Esophagus (tissue), 2 donors: ENCODE data around the gene SIPA1L3. TPM values are rescaled to one million over a fixed set of nuclear protein-coding genes. Genes with fewer than 3 reads are reported as not detected.
"Not testable (repeated sequence)": the region's sequence is repeated elsewhere in the genome, so short reads cannot be mapped to it uniquely, and the experiment has no call there.

ENCODE experiments used
- H3K27ac ChIP-seq, 2 donors: one replicate each; pipeline ENCODE4 v1.5.1; 2013; ENCODE audit warnings: low read depth in 2 of 2, mild to moderate bottlenecking in 2 of 2, inconsistent platforms in 1 of 2, low read length in 1 of 2, moderate library complexity in 1 of 2
- H3K27me3 ChIP-seq, 2 donors: one replicate each; pipeline ENCODE4 v1.6.1; 2013; ENCODE audit warnings: low read length in 2 of 2, control low read depth in 1 of 2, mild to moderate bottlenecking in 1 of 2; ENCODE audit not compliant: insufficient read depth in 2 of 2, control insufficient read depth in 1 of 2
- H3K36me3 ChIP-seq, 2 donors: one replicate each; pipeline ENCODE4 v1.6.1; 2013; ENCODE audit warnings: low read length in 1 of 2; ENCODE audit not compliant: control insufficient read depth in 2 of 2, insufficient read depth in 2 of 2
- H3K4me1 ChIP-seq, 2 donors: one replicate each; pipeline ENCODE4 v1.6.1; 2013; ENCODE audit warnings: low read length in 1 of 2; ENCODE audit not compliant: control insufficient read depth in 2 of 2, insufficient read depth in 2 of 2
- H3K4me3 ChIP-seq, 2 donors: one replicate each; pipeline ENCODE4 v1.5.1; 2013; ENCODE audit warnings: low read length in 2 of 2, mild to moderate bottlenecking in 2 of 2, low read depth in 1 of 2, moderate library complexity in 1 of 2
- H3K9me3 ChIP-seq, 2 donors: one replicate each; pipeline ENCODE4 v1.6.1; 2013; ENCODE audit warnings: mild to moderate bottlenecking in 2 of 2, low read depth in 1 of 2, low read length in 1 of 2, moderate library complexity in 1 of 2; ENCODE audit not compliant: control insufficient read depth in 2 of 2, insufficient read depth in 1 of 2
- WGBS, 2 donors: extraction: QIAGEN DNeasy Blood & Tissue Kit; methylation state at CpG; one replicate each; pipeline ENCODE4 v1.1.7; 2013; 5-methylcytosine and 5-hydroxymethylcytosine counted together
- polyA plus RNA-seq, 2 donors: library from polyadenylated mRNA; stranded (reverse); fragments of 200-250 nt; gene quantifications; one replicate each; pipeline ENCODE4 v1.2.3, GENCODE V29; 2013
- donor health status: healthy with polysubstance abuse.
- donor health status: Bipolar disorder and iron deficiency.

Gene SIPA1L3, protein sequence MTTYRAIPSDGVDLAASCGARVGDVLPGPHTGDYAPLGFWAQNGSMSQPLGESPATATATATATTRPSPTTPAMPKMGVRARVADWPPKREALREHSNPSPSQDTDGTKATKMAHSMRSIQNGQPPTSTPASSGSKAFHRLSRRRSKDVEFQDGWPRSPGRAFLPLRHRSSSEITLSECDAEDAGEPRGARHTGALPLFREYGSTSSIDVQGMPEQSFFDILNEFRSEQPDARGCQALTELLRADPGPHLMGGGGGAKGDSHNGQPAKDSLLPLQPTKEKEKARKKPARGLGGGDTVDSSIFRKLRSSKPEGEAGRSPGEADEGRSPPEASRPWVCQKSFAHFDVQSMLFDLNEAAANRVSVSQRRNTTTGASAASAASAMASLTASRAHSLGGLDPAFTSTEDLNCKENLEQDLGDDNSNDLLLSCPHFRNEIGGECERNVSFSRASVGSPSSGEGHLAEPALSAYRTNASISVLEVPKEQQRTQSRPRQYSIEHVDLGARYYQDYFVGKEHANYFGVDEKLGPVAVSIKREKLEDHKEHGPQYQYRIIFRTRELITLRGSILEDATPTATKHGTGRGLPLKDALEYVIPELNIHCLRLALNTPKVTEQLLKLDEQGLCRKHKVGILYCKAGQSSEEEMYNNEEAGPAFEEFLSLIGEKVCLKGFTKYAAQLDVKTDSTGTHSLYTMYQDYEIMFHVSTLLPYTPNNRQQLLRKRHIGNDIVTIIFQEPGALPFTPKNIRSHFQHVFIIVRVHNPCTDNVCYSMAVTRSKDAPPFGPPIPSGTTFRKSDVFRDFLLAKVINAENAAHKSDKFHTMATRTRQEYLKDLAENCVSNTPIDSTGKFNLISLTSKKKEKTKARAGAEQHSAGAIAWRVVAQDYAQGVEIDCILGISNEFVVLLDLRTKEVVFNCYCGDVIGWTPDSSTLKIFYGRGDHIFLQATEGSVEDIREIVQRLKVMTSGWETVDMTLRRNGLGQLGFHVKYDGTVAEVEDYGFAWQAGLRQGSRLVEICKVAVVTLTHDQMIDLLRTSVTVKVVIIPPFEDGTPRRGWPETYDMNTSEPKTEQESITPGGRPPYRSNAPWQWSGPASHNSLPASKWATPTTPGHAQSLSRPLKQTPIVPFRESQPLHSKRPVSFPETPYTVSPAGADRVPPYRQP (N-terminal part only)
- 10 to 100 TPM in 1 of 2 donors, 1 to 10 TPM in 1; 4.1 to 11.0 TPM for polyA plus RNA-seq

DNA sequence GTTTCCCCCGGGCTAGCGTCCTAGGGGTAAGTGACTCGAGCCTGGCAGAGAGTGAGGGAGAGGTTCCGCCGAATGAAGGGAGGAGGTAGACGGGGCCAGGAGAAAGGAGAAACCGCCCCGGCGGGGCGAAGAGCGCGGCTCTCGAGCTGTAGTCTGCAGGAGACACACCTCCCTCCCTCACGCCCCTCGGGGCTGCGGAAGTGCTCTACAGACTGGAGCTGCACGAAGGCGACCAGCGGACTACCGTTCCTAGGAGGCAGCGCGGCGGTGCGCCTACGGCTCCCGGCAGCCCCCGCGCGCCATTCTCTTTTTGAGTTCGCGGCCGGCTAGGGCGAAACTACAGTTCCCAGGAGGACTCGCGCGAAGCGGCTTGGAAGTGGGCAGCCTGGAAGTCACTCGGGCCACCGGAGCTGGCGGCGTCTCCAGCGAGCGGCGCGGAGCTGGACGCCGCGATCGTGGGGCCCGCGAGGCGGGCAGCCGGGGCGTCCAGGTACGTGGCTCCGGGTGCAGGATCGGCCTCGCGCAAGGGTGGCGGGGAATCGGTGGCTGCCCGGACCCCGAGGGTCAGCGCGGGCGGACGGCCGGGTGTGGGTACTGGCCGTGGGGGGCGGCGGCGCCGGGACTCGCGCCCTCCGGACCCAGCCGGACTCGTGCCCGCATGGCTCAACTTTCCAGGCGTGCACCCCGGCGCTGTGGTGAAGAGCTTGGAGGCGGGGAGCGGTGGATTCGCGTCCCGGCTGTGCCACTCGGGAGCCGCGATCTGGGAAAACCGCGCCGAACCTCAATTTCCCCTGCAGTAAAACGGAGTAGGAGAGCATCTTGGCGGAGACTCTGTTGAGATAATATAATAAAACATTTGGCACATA is at the start of gene SIPA1L3:
Gene SIPA1L3, plus strand, starts transcription at position 340 of the 866 bp plus-strand sequence. CDS start 174,358 bp downstream, outside the sequence.
- Histone ChIP-seq H3K27me3 (no peaks in the 10 kb centered on the region), H3K27ac (peak within 1 kb of the TSS; percentile 38 to 66)

GRCh38 chr19:37864501-37864900 is 42.5 kb upstream of the SIPA1L3 start:
- H3K9me3 ChIP-seq = no peaks in the 10 kb centered on the region
- WGBS, 2 donors = 81 to 90% methylated on average over 3 of the region's 3 CpGs
- no peaks in the 10 kb centered on the region for H3K27me3 ChIP-seq
- no peaks in the 10 kb centered on the region for H3K4me1 ChIP-seq
- H3K27ac ChIP-seq = no peak overlapping the region
- H3K4me3 ChIP-seq = no peak overlapping the region
- H3K36me3 ChIP-seq = no peaks in the 10 kb centered on the region

More for the DNA sequence above, at the start of gene SIPA1L3:
- 0 to 1% methylated on average over 89 to 95 of the region's 95 CpGs for WGBS, 2 donors
- no peaks in the 10 kb centered on the region for H3K36me3 ChIP-seq
- H3K9me3 ChIP-seq = no peaks in the 10 kb centered on the region
- H3K4me3 ChIP-seq = peak within 1 kb of the TSS; percentile 85 to 91
- H3K4me1 ChIP-seq = peaks cover 4% of the 10 kb centered on the region in 2 donors

GRCh38 chr19:37865930-37866329 is 41.1 kb upstream of the SIPA1L3 start:
- WGBS, 2 donors = 85 to 87% methylated on average over 8 of the region's 9 CpGs
- not testable (repeated sequence) for H3K36me3 ChIP-seq, H3K4me3 ChIP-seq, H3K27me3 ChIP-seq, H3K4me1 ChIP-seq, H3K9me3 ChIP-seq
- peak overlapping the region in 1 of 2 donors; percentile 13 for H3K27ac ChIP-seq

- 27 to 35% methylated on average over 2 of the region's 2 CpGs for WGBS, 2 donors
- Histone ChIP-seq H3K27ac (peak overlapping the region; percentile 58 to 73), H3K4me1 (peaks cover 0 to 2% of the 10 kb centered on the region in 2 donors), H3K36me3 (no peaks in the 10 kb centered on the region), H3K27me3 (no peaks in the 10 kb centered on the region), H3K4me3 (no peak overlapping the region), H3K9me3 (no peaks in the 10 kb centered on the region)
Measured at GRCh38 chr19:37867831-37868230, 39.2 kb upstream of the SIPA1L3 start.

- Histone ChIP-seq H3K27ac (no peak overlapping the region), H3K36me3 (no peaks in the 10 kb centered on the region), H3K27me3 (no peaks in the 10 kb centered on the region), H3K4me3 (no peak overlapping the region), H3K9me3 (no peaks in the 10 kb centered on the region), H3K4me1 (peaks cover 0 to 2% of the 10 kb centered on the region in 2 donors)
- 68% methylated on average over 4 of the region's 4 CpGs for WGBS, 2 donors
Measured at GRCh38 chr19:37869766-37870340, 37.2 kb upstream of the SIPA1L3 start.

DNA sequence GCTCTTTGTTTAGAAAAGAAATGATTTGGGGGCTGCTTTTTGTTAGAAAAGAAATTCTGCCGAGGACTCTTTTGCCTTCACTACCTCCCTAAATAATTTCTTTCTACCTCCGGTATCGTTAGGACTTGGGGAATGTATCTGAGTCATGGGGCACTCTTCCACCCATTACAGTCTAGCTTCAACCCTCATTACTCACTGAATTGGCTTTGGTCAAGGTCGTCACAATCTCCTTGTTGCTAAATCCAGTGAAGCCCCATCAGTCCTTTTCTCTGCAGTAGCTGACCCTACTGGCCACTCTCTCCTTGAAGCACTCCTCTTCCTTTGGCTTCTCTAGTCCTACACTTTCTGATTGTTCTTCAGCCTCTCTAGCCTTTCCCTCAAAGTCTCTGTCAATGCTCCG is 34.6 kb upstream of the SIPA1L3 start:
- H3K27ac ChIP-seq = no peak overlapping the region
- no peaks in the 10 kb centered on the region for H3K36me3 ChIP-seq
- no peak overlapping the region for H3K4me3 ChIP-seq
- WGBS, 2 donors = 66 to 76% methylated on average over 5 of the region's 5 CpGs
- H3K9me3 ChIP-seq = no peaks in the 10 kb centered on the region
- H3K4me1 ChIP-seq = peaks cover 2% of the 10 kb centered on the region in 2 donors
- H3K27me3 ChIP-seq = no peaks in the 10 kb centered on the region

GRCh38 chr19:37874784-37875183 is 32.2 kb upstream of the SIPA1L3 start:
- WGBS, 2 donors = 38 to 40% methylated on average over 3 of the region's 3 CpGs
- no peaks in the 10 kb centered on the region for H3K36me3 ChIP-seq
- no peaks in the 10 kb centered on the region for H3K9me3 ChIP-seq
- H3K4me1 ChIP-seq = peaks cover 2% of the 10 kb centered on the region in 2 donors
- H3K27ac ChIP-seq = no peak overlapping the region
- no peak overlapping the region for H3K4me3 ChIP-seq
- H3K27me3 ChIP-seq = no peaks in the 10 kb centered on the region

- H3K27ac ChIP-seq = no peak overlapping the region
Measured at GRCh38 chr19:37876032-37876431, 31.0 kb upstream of the SIPA1L3 start.

More at GRCh38 chr19:37876032-37876431, 31.0 kb upstream of the SIPA1L3 start:
- Histone ChIP-seq H3K4me3 (no peak overlapping the region), H3K36me3 (no peaks in the 10 kb centered on the region), H3K27me3 (no peaks in the 10 kb centered on the region), H3K9me3 (no peaks in the 10 kb centered on the region), H3K4me1 (peaks cover 2% of the 10 kb centered on the region in 2 donors)
- 19 to 34% methylated on average over 2 of the region's 2 CpGs for WGBS, 2 donors
